ENCODE data around the gene NMNAT2. TPM values are rescaled to one million over a fixed set of nuclear protein-coding genes. Genes with fewer than 3 reads are reported as not detected.

The NMNAT2 gene
- total RNA-seq, 1 experiment from 2014 or later, result 0.17 TPM

GRCh38 chr1:183394435-183394834, 23.7 kb downstream of the NMNAT2 start:
- no peak for DNase-seq (ENCODE audit: low spot score)
- ChIA-PET CTCF (no interaction called here), POLR2A (ENCODE audit: low non-redundant PET) (no interaction called here)
- no peaks in the 10 kb centered on the region for H3K9me3 ChIP-seq (ENCODE audit: low read depth, low read length, poor library complexity, severe bottlenecking)
- no peak overlapping the region for H3K4me3 ChIP-seq (ENCODE audit: low read depth, low read length, poor library complexity, severe bottlenecking)
- no peaks in the 10 kb centered on the region for H3K4me1 ChIP-seq (ENCODE audit: insufficient read depth, low read length, poor library complexity, severe bottlenecking)
- peaks cover 68% of the 10 kb centered on the region for H3K27me3 ChIP-seq (replicated peaks; ENCODE audit: insufficient read depth, low read depth, low read length, poor library complexity)
- H3K27ac ChIP-seq (ENCODE audit: low read depth, low read length, poor library complexity, severe bottlenecking), result no peak overlapping the region
- no peaks in the 10 kb centered on the region for H3K36me3 ChIP-seq (ENCODE audit: insufficient read depth, low read length, poor library complexity, severe bottlenecking)
- intact Hi-C loops (cut with micrococcal nuclease; ENCODE audit: unreplicated experiment), result no loop called here
- TF ChIP-seq CTCF (conservative IDR thresholded peaks at IDR 0.05; ENCODE audit: low read depth, low read length) (no peak), EZH2 (IDR thresholded peaks at IDR 0.05; ENCODE audit: borderline replicate concordance, low read depth, low read length, poor library complexity, severe bottlenecking) (no peak)
- BruUV-seq (replicated peaks), result no TSS peak

DNA sequence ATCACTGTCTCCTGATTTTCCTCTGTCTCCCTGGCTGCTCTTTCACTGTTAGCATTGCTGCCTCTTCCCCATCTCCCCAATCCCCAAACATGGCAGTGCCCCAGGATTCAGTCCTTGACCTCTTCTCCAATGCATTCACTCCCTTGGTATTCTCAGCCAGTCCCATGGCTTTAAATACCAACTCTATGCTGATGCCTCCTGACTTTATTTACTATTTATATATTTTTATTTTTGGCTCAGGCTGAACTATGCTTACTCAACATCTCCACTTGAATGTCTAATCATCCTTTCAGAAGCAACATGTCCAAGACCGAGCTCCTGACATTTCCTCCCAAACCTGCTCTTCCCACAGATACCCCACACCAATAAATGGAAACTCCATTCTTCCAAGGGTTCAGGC, 26.3 kb downstream of the NMNAT2 start:
- Histone ChIP-seq H3K27ac (ENCODE audit: low read depth, low read length, poor library complexity, severe bottlenecking) (no peak overlapping the region), H3K36me3 (ENCODE audit: insufficient read depth, low read length, poor library complexity, severe bottlenecking) (no peaks in the 10 kb centered on the region), H3K9me3 (ENCODE audit: low read depth, low read length, poor library complexity, severe bottlenecking) (no peaks in the 10 kb centered on the region), H3K4me1 (ENCODE audit: insufficient read depth, low read length, poor library complexity, severe bottlenecking) (no peaks in the 10 kb centered on the region), H3K27me3 (replicated peaks; ENCODE audit: insufficient read depth, low read depth, low read length, poor library complexity) (peaks cover 74% of the 10 kb centered on the region), H3K4me3 (ENCODE audit: low read depth, low read length, poor library complexity, severe bottlenecking) (no peak overlapping the region)
- ChIA-PET POLR2A (ENCODE audit: low non-redundant PET) (no interaction called here), CTCF (no interaction called here)
- DNase-seq (ENCODE audit: low spot score), result no peak
- intact Hi-C loops (cut with micrococcal nuclease; ENCODE audit: unreplicated experiment), result no loop called here
- TF ChIP-seq EZH2 (IDR thresholded peaks at IDR 0.05; ENCODE audit: borderline replicate concordance, low read depth, low read length, poor library complexity, severe bottlenecking) (no peak), CTCF (conservative IDR thresholded peaks at IDR 0.05; ENCODE audit: low read depth, low read length) (no peak)
- BruUV-seq (replicated peaks), result no TSS peak

- H3K9me3 ChIP-seq (ENCODE audit: low read depth, low read length, poor library complexity, severe bottlenecking), result no peaks in the 10 kb centered on the region
- H3K27ac ChIP-seq (ENCODE audit: low read depth, low read length, poor library complexity, severe bottlenecking), result no peak overlapping the region
- ChIA-PET POLR2A (ENCODE audit: low non-redundant PET) (no interaction called here), CTCF (interaction anchor here (0.7 kb wide), 1 partner anchor 14 kb away, joined by 3 read pairs; no protein-coding TSS in a partner anchor)
- H3K36me3 ChIP-seq (ENCODE audit: insufficient read depth, low read length, poor library complexity, severe bottlenecking), result no peaks in the 10 kb centered on the region
- H3K4me3 ChIP-seq (ENCODE audit: low read depth, low read length, poor library complexity, severe bottlenecking), result no peak overlapping the region
- H3K4me1 ChIP-seq (ENCODE audit: insufficient read depth, low read length, poor library complexity, severe bottlenecking), result no peaks in the 10 kb centered on the region
- TF ChIP-seq CTCF (conservative IDR thresholded peaks at IDR 0.05; ENCODE audit: low read depth, low read length), result no peak
- no peak for TF ChIP-seq EZH2 (IDR thresholded peaks at IDR 0.05; ENCODE audit: borderline replicate concordance, low read depth, low read length, poor library complexity, severe bottlenecking)
- intact Hi-C loops (cut with micrococcal nuclease; ENCODE audit: unreplicated experiment), result no loop called here
- DNase-seq (ENCODE audit: low spot score), result no peak
- no TSS peak for BruUV-seq (replicated peaks)
- H3K27me3 ChIP-seq (replicated peaks; ENCODE audit: insufficient read depth, low read depth, low read length, poor library complexity), result peaks cover 63% of the 10 kb centered on the region
Measured at GRCh38 chr1:183390561-183390960, 27.6 kb downstream of the NMNAT2 start.
